K562 (cell line): ENCODE results near the gene KLRK1. TPM values are rescaled to one million over a fixed set of nuclear protein-coding genes. Genes with fewer than 3 reads are reported as not detected.

ENCODE experiments used
- ATAC-seq: fragments of 200-7000 bp; cut with Tn5 transposase; 3 replicates; pipeline ENCODE4 v1.9.1; 2020; ENCODE audit warnings: moderate library complexity
- BruUV-seq: library from RNA; stranded (reverse); fragments of 400-500 nt; replicated peaks from 2 replicates; lab custom pipeline; 2021; lab: Mats Ljungman, UMichigan
- CTCF ChIA-PET: fragments of 300-600 bp; formaldehyde crosslinking; extraction: SDS; loops from one replicate; lab custom pipeline; 2021; ENCODE audit warnings: low intra/inter-chr PET ratio; lab: Yijun Ruan, JAX
- POLR2A ChIA-PET: fragments of 300-600, 350-650 bp; sonication (Branson Sonifier 250); formaldehyde crosslinking; extraction: SDS; loops from one replicate; lab custom pipeline; 2021; ENCODE audit warnings: antibody characterized with exemption, inconsistent platforms; lab: Yijun Ruan, JAX
- DNase-seq, 4 experiments: peaks; one replicate each; pipeline versions ENCODE4 v3.0.0 to v3.0.0-alpha.2; 2011 to 2018; ENCODE audit warnings: low spot score in 3 of 4, mixed read lengths in 3 of 4; ENCODE audit errors: extremely low read depth in 1 of 4
- FAIRE-seq: peaks from 2 replicates; lab custom pipeline; 2011; peaks lifted over from hg19 to GRCh38; lab: Jason Lieb, UNC
- H2AFZ ChIP-seq: 2 replicates; pipeline ENCODE4 v1.6.0; 2011; ENCODE audit warnings: low read depth, low read length, control low read depth, inconsistent platforms
- H3K27ac ChIP-seq: fragments of 200-600 bp; 3 replicates; pipeline ENCODE4 v1.8.0; 2011; ENCODE audit warnings: low read depth, mild to moderate bottlenecking, control low read depth, inconsistent platforms, low read length, moderate library complexity, mixed read lengths; ENCODE audit errors: extremely low read depth
- H3K27me3 ChIP-seq, 2 experiments: fragments of 300-600 bp in 1 of 2; 2 replicates in 1 of 2; 3 replicates in 1 of 2; pipeline versions ENCODE4 v1.6.0 to v1.8.0; 2011; ENCODE audit warnings: inconsistent platforms in 2 of 2, low read length in 2 of 2, mild to moderate bottlenecking in 1 of 2, mixed read lengths in 1 of 2, moderate library complexity in 1 of 2; ENCODE audit not compliant: control insufficient read depth in 2 of 2, insufficient read depth in 2 of 2
- H3K36me3 ChIP-seq: fragments of 300-600 bp; 3 replicates; pipeline ENCODE4 v1.8.0; 2011; ENCODE audit warnings: mild to moderate bottlenecking, low read length, inconsistent platforms; ENCODE audit not compliant: control insufficient read depth, insufficient read depth
- H3K4me1 ChIP-seq, 2 experiments: fragments of 200-600 bp in 1 of 2; replicated peaks in 1 of 2; 2 replicates in 1 of 2; 3 replicates in 1 of 2; pipeline versions ENCODE4 v1.5.1 to v1.8.0; 2011; ENCODE audit warnings: inconsistent platforms in 2 of 2, low read length in 2 of 2, mild to moderate bottlenecking in 1 of 2, mixed read lengths in 1 of 2, moderate library complexity in 1 of 2; ENCODE audit not compliant: control insufficient read depth in 2 of 2, insufficient read depth in 2 of 2
- H3K4me2 ChIP-seq: 2 replicates; pipeline ENCODE4 v1.6.1; 2011; ENCODE audit warnings: low read length, control low read depth, inconsistent platforms, mixed read lengths; ENCODE audit not compliant: insufficient read depth
- H3K4me3 ChIP-seq: fragments of 200-600 bp; sonication (generic), shearing (Covaris generic); 2 replicates; pipeline ENCODE4 v1.5.1; 2016; ENCODE audit warnings: control low read depth, inconsistent platforms
- H3K79me2 ChIP-seq: fragments of 200-600 bp; 3 replicates; pipeline ENCODE4 v1.8.0; 2011; ENCODE audit warnings: low read length, inconsistent platforms; ENCODE audit not compliant: control insufficient read depth, insufficient read depth
- H3K9ac ChIP-seq, 2 experiments: 2 replicates each; pipeline versions ENCODE4 v1.6.0 to v1.6.1; 2011; ENCODE audit warnings: low read depth in 2 of 2, low read length in 2 of 2, control low read depth in 1 of 2, inconsistent platforms in 1 of 2, mild to moderate bottlenecking in 1 of 2, mixed read lengths in 1 of 2; ENCODE audit not compliant: insufficient read depth in 1 of 2
- H3K9me1 ChIP-seq: one replicate; pipeline ENCODE4 v1.6.0; 2011; ENCODE audit warnings: inconsistent platforms, mild to moderate bottlenecking, low read length, moderate library complexity; ENCODE audit not compliant: control insufficient read depth, insufficient read depth
- H3K9me3 ChIP-seq: replicated peaks from 2 replicates; pipeline ENCODE4 v1.5.1; 2011; ENCODE audit warnings: low read depth, low read length, inconsistent platforms; ENCODE audit not compliant: control insufficient read depth, insufficient read depth
- H4K20me1 ChIP-seq: replicated peaks from 2 replicates; pipeline ENCODE4 v1.6.1; 2011; ENCODE audit warnings: low read length, inconsistent platforms, mixed read lengths; ENCODE audit not compliant: control insufficient read depth, insufficient read depth
- ARID1B ChIP-seq: fragments of 450-650 bp; IDR thresholded peaks from 2 replicates; pipeline ENCODE4 v1.6.1; 2016; ENCODE audit warnings: antibody characterized with exemption, mild to moderate bottlenecking, inconsistent platforms
- CREB3 ChIP-seq: fragments of 450-650 bp; conservative IDR thresholded peaks from 2 replicates; pipeline ENCODE4 v1.6.1; 2016; ENCODE audit warnings: missing genetic modification characterization, low read depth, mild to moderate bottlenecking, missing compliant biosample characterization, moderate library complexity
- DDX20 ChIP-seq: fragments of 450-650 bp; IDR thresholded peaks from 2 replicates; pipeline ENCODE4 v1.6.1; 2016; ENCODE audit warnings: missing genetic modification characterization, low read depth, mild to moderate bottlenecking, missing compliant biosample characterization, moderate library complexity
- HDAC1 ChIP-seq, 2 experiments: fragments of 450-650 bp; IDR thresholded peaks; 2 replicates each; pipeline ENCODE4 v1.6.1; 2016 to 2017; ENCODE audit warnings: inconsistent platforms in 1 of 2, mild to moderate bottlenecking in 1 of 2, moderate library complexity in 1 of 2
- MAX ChIP-seq: sonication (generic); formaldehyde crosslinking; IDR thresholded peaks from 2 replicates; pipeline ENCODE4 v1.9.0; 2022; ENCODE audit warnings: mild to moderate bottlenecking, missing genetic modification reagents
- MEF2A ChIP-seq: IDR thresholded peaks from 2 replicates; pipeline ENCODE4 v1.6.1; 2011; ENCODE audit warnings: low read depth, mild to moderate bottlenecking, low read length, moderate library complexity; ENCODE audit not compliant: control insufficient read depth
- MLLT1 ChIP-seq, 2 experiments: fragments of 450-650 bp; IDR thresholded peaks; 2 replicates each; pipeline ENCODE4 v1.6.1; 2016
- MLX ChIP-seq, 2 experiments: fragments of 450-650 bp in 1 of 2; sonication (generic) in 1 of 2; formaldehyde crosslinking; conservative IDR thresholded peaks; 2 replicates each; pipeline versions ENCODE4 v1.4.0 to v1.8.1; 2020 to 2022; ENCODE audit warnings: mild to moderate bottlenecking in 1 of 2, missing genetic modification reagents in 1 of 2
- PML ChIP-seq: IDR thresholded peaks from 2 replicates; pipeline ENCODE4 v1.6.1; 2012; ENCODE audit warnings: low read length, inconsistent platforms
- POLR2AphosphoS5 ChIP-seq: IDR thresholded peaks from 2 replicates; pipeline ENCODE4 v1.6.1; 2011; ENCODE audit warnings: mild to moderate bottlenecking, low read depth, low read length, moderate library complexity; ENCODE audit not compliant: control insufficient read depth, insufficient read depth
- POLR2G ChIP-seq: fragments of 200-400 bp; formaldehyde crosslinking; IDR thresholded peaks from 2 replicates; pipeline ENCODE4 v1.6.1; 2017; ENCODE audit warnings: low read depth, mild to moderate bottlenecking, antibody characterized with exemption, low read length, moderate library complexity
- POLR3G ChIP-seq: IDR thresholded peaks from 2 replicates; pipeline ENCODE4 v1.6.1; 2011; ENCODE audit not compliant: insufficient read length, insufficient replicate concordance; ENCODE audit errors: extremely low read depth
- RB1 ChIP-seq: fragments of 450-650 bp; IDR thresholded peaks from 2 replicates; pipeline ENCODE4 v1.6.1; 2017; ENCODE audit warnings: low read depth, mild to moderate bottlenecking
- ZNF639 ChIP-seq, 2 experiments: fragments of 200-800 bp in 1 of 2; sonication (Bioruptor generic) in 1 of 2; sonication (generic) in 1 of 2; formaldehyde crosslinking in 1 of 2; IDR thresholded peaks in 1 of 2; conservative IDR thresholded peaks in 1 of 2; 2 replicates each; pipeline versions ENCODE4 v1.5.0 to v1.6.1; 2016 to 2020; ENCODE audit warnings: missing compliant biosample characterization in 1 of 2, missing genetic modification characterization in 1 of 2, missing genetic modification reagents in 1 of 2
- WGBS: fragments of 100-300 bp; shearing (Covaris generic); methylation state at CpG from one replicate; pipeline ENCODE4 v1.1.6; 2016; ENCODE audit warnings: low coverage, mixed read lengths; ENCODE audit not compliant: insufficient coverage; ENCODE audit errors: missing lambda C conversion rate; 5-methylcytosine and 5-hydroxymethylcytosine counted together
- in situ Hi-C: fragments of 300-500 bp; cut with MboI; formaldehyde crosslinking; loops from 4 replicates; pipeline ENCODE4 v1.15.0; 2018; ENCODE audit warnings: inconsistent platforms, mixed read lengths
- intact Hi-C: fragments of 100-400 bp; cut with micrococcal nuclease; formaldehyde crosslinking; loops from 2 replicates; pipeline ENCODE4 v1.14.2; 2022
- polyA plus RNA-seq, 8 experiments: library from polyadenylated mRNA; depleted of rRNA in 4 of 8; stranded (reverse) in 5 of 8; unstranded in 3 of 8; fragments of >200 nt; fragmentation: Nextera tagmentation in 2 of 8; fragmentation: Illumina TruSeq in 1 of 8; extraction: Ambion mirVana in 2 of 8; extraction: Trizol in 1 of 8; gene quantifications; 2 replicates each; pipeline versions ENCODE4 v1.2.1 to v1.2.3, GENCODE V29; 2011 to 2014; ENCODE audit warnings: inconsistent platforms in 1 of 8, missing spikeins in 1 of 8
- total RNA-seq, 7 experiments: library from RNA; depleted of rRNA in 6 of 7; stranded (reverse); fragments of >200 nt in 6 of 7; fragmentation: Illumina TruSeq in 2 of 7; extraction: Trizol in 2 of 7; gene quantifications; 2 replicates each; pipeline versions ENCODE4 v1.2.1 to v1.2.3, GENCODE V29; 2011 to 2021; ENCODE audit warnings: low replicate concordance in 1 of 7

The KLRK1 gene
- total and polyA plus RNA-seq, 9 of the 15 experiments (the other 6 are each of a cell fraction or from before 2014, with no cell fraction given): 0.03 to 0.09 (median 0.06) TPM; not detected in 3

- TF ChIP-seq MEF2A (no peak), HDAC1 (IDR thresholded peaks at IDR 0.05) (0 out of 4 replicates have a peak, but pooled peaks of 1 of the 2 experiments have one; percentile 40), ZNF639 (CRISPR knock-in tag; conservative IDR thresholded peaks at IDR 0.05 in 1 of 2, IDR thresholded peaks at IDR 0.05 in 1 of 2) (no peak), POLR2G (no peak), ARID1B (no peak), DDX20 (tag) (no peak), POLR3G (no peak)
These were observed 25.7 kb downstream of the KLRK1 start (continued) for GRCh38 chr12:10363914-10364814.

GRCh38 chr12:10363658-10363913, 26.3 kb downstream of the KLRK1 start:
- Histone ChIP-seq H3K4me2 (peak overlapping the region; percentile 97), H3K27ac (peak overlapping the region; percentile 99), H3K9me1 (no peaks in the 10 kb centered on the region), H3K27me3 (no peaks in the 10 kb centered on the region), H3K4me3 (peak overlapping the region; percentile 65), H3K79me2 (peaks cover 31% of the 10 kb centered on the region), H3K9me3 (peaks cover 6% of the 10 kb centered on the region), H3K9ac (peak overlapping the region; percentile 91 to 92), H3K36me3 (no peaks in the 10 kb centered on the region), H2AFZ (peak overlapping the region; percentile 91), H3K4me1 (peaks cover 2 to 18% of the 10 kb centered on the region in 2 experiments; a peak in 4 of 5 replicates), H4K20me1 (no peaks in the 10 kb centered on the region)
- ATAC-seq (no peak), DNase-seq (no peak), FAIRE-seq (no peak)
- WGBS: 3% methylated on average over 5 of the region's 5 CpGs
- ChIA-PET POLR2A (no interaction called here), CTCF (no interaction called here)
- BruUV-seq: no TSS peak
- in situ Hi-C loops (no loop called here), intact Hi-C loops (no loop called here)
- TF ChIP-seq CREB3 (no peak), RB1 (no peak), MLLT1 (IDR thresholded peaks at IDR 0.05) (no peak), MAX (no peak), POLR2AphosphoS5 (no peak; the same call in 1 of the 2 replicates), MLX (CRISPR knock-in tag; conservative IDR thresholded peaks at IDR 0.05) (no peak), PML (peak; percentile 13; the same call in 1 of the 2 replicates)
